ENCODE data around the gene STAMBP.

Gene STAMBP

GRCh38 chr2:73895473-73895872, 66.7 kb downstream of the STAMBP start:
- Histone ChIP-seq H3K27me3 (replicated peaks; ENCODE audit: control insufficient read depth, insufficient read depth, low read length) (no peaks in the 10 kb centered on the region), H3K36me3 (ENCODE audit: control insufficient read depth, insufficient read depth, low read length) (no peaks in the 10 kb centered on the region), H3K4me3 (replicated peaks; ENCODE audit: low read depth, low read length) (no peak overlapping the region)
- no peak for DNase-seq (ENCODE audit: extremely low read depth, insufficient read length)
- no peak for TF ChIP-seq CTCF (IDR thresholded peaks at IDR 0.05; ENCODE audit: insufficient read depth, low read length, poor library complexity, severe bottlenecking)

DNA sequence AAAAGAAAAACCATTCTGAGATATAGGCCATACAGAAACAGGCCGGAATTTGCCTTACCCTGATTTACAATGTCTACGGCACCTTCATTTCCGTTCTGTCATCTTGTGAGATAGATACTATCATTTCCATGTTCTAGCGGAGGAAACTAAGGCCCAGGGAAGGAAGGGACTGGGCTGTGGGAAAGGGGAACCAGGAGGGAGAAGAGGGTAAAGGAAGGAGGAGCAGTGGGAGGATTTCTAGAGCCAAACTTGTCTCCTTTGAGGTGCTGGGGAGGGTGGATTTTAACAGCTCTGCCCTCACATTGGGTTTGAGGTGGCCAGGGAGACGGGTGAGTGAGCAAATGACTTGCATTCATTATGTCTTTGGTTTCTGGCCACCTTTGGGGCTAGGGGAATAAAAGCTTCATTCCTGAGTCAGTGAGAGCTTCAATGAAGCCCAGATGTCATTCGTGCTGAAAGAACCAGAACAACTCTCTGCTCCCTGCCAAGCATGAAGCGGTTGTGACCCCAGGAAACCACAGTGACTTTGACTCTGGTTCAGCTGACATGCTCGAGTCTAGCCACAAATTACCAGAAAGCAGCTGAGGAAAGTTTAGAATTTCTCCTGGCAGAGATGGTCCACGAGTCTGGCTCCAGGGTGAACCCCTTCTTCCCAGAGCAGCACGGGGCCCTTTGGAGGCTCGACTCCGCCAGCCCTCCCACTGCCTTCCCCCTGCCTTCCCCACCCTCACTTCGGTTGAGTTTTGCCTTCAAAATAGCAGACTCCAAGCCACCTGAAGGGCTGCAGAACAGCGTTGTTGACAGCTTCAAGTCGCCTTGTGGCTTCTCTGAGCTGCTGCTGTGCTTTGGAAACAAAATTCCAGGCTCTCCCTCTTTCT, 67.8 kb downstream of the STAMBP start:
- DNase-seq (ENCODE audit: extremely low read depth, insufficient read length), result no peak
- no peak for TF ChIP-seq CTCF (IDR thresholded peaks at IDR 0.05; ENCODE audit: insufficient read depth, low read length, poor library complexity, severe bottlenecking)
- no peaks in the 10 kb centered on the region for H3K27me3 ChIP-seq (replicated peaks; ENCODE audit: control insufficient read depth, insufficient read depth, low read length)
- no peaks in the 10 kb centered on the region for H3K36me3 ChIP-seq (ENCODE audit: control insufficient read depth, insufficient read depth, low read length)
- no peak overlapping the region for H3K4me3 ChIP-seq (replicated peaks; ENCODE audit: low read depth, low read length)

DNA sequence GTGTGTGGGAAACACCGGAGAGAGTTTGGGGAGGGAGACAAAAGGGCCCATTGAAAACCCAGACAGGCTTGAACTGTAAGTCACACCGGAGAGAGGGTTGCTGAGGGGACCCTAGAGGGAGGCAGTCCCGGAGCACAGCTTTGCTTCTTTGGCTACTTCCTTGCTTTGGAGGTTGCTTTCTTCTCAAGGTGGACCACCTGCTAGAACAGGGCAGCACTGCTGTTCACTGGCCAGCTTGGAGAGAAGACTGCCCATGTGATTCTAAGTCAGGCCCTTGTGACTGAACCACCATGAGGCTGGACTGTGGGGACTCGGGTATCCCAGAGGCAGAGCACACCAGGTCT, 68.5 kb downstream of the STAMBP start:
- H3K36me3 ChIP-seq (ENCODE audit: control insufficient read depth, insufficient read depth, low read length), result no peaks in the 10 kb centered on the region
- TF ChIP-seq CTCF (IDR thresholded peaks at IDR 0.05; ENCODE audit: insufficient read depth, low read length, poor library complexity, severe bottlenecking), result no peak
- H3K27me3 ChIP-seq (replicated peaks; ENCODE audit: control insufficient read depth, insufficient read depth, low read length), result no peaks in the 10 kb centered on the region
- no peak for DNase-seq (ENCODE audit: extremely low read depth, insufficient read length)
- H3K4me3 ChIP-seq (replicated peaks; ENCODE audit: low read depth, low read length), result no peak overlapping the region

- DNase-seq (ENCODE audit: extremely low read depth, insufficient read length), result no peak
- Histone ChIP-seq H3K27me3 (replicated peaks; ENCODE audit: control insufficient read depth, insufficient read depth, low read length) (no peaks in the 10 kb centered on the region), H3K36me3 (ENCODE audit: control insufficient read depth, insufficient read depth, low read length) (no peaks in the 10 kb centered on the region), H3K4me3 (replicated peaks; ENCODE audit: low read depth, low read length) (no peak overlapping the region)
- no peak for TF ChIP-seq CTCF (IDR thresholded peaks at IDR 0.05; ENCODE audit: insufficient read depth, low read length, poor library complexity, severe bottlenecking)
Observed at GRCh38 chr2:73897934-73898333, 69.2 kb downstream of the STAMBP start.

GRCh38 chr2:73899801-73900336, 71.1 kb downstream of the STAMBP start:
- DNase-seq (ENCODE audit: extremely low read depth, insufficient read length), result no peak
- Histone ChIP-seq H3K4me3 (replicated peaks; ENCODE audit: low read depth, low read length) (no peak overlapping the region), H3K27me3 (replicated peaks; ENCODE audit: control insufficient read depth, insufficient read depth, low read length) (no peaks in the 10 kb centered on the region), H3K36me3 (ENCODE audit: control insufficient read depth, insufficient read depth, low read length) (no peaks in the 10 kb centered on the region)
- TF ChIP-seq CTCF (IDR thresholded peaks at IDR 0.05; ENCODE audit: insufficient read depth, low read length, poor library complexity, severe bottlenecking), result no peak
